HCT116 (cell line): ENCODE results near the gene TGFBI. TPM values are rescaled to one million over a fixed set of nuclear protein-coding genes. Genes with fewer than 3 reads are reported as not detected.

Experiments used
- ATAC-seq: fragments of 200-7000 bp; cut with Tn5 transposase; 2 replicates; pipeline ENCODE4 v1.9.1; 2020; ENCODE audit warnings: mild to moderate bottlenecking, moderate library complexity
- BruUV-seq: library from RNA; stranded (reverse); fragments of 400-500 nt; replicated peaks from 2 replicates; lab custom pipeline; 2021; lab: Mats Ljungman, UMichigan
- CTCF ChIA-PET: fragments of 300-600 bp; sonication (Branson Sonifier 250); formaldehyde crosslinking; loops from one replicate; lab custom pipeline; 2021; ENCODE audit warnings: antibody characterized with exemption; lab: Charles Lee
- POLR2A ChIA-PET: fragments of 300-600, 350-600 bp; sonication (Branson Sonifier 250); formaldehyde crosslinking; loops from one replicate; lab custom pipeline; 2021; ENCODE audit warnings: antibody characterized with exemption; lab: Charles Lee
- RAD21 ChIA-PET, 2 experiments: fragments of 300-600 bp; sonication (Branson Sonifier 250); formaldehyde crosslinking; loops; one replicate each; lab custom pipeline; 2023; ENCODE audit warnings: low total read pairs in 2 of 2; ENCODE audit not compliant: uncharacterized antibody in 2 of 2, unreplicated experiment in 2 of 2, low non-redundant PET in 1 of 2; lab: Charles Lee
- DNase-seq: peaks from one replicate; pipeline ENCODE4 v3.0.0-alpha.2; 2010; ENCODE audit warnings: low read depth, low spot score
- H2AFZ ChIP-seq: fragments of 200-600 bp; shearing (Covaris generic), sonication (generic); 2 replicates; pipeline ENCODE4 v1.6.1; 2017; ENCODE audit warnings: low read depth, mixed run types, mixed read lengths, antibody characterized with exemption, low read length; ENCODE audit not compliant: poor library complexity, severe bottlenecking
- H3K27ac ChIP-seq: 2 replicates; pipeline ENCODE4 v1.5.1; 2012; ENCODE audit warnings: low read depth, low read length
- H3K27me3 ChIP-seq: fragments of 200-600 bp; sonication (generic); 2 replicates; pipeline ENCODE4 v1.6.1; 2016; ENCODE audit warnings: mixed run types, low read length, mixed read lengths; ENCODE audit not compliant: insufficient read depth
- H3K36me3 ChIP-seq, 2 experiments: fragments of 200-500 bp in 1 of 2; fragments of 200-600 bp in 1 of 2; sonication (Bioruptor generic) in 1 of 2; sonication (generic) in 1 of 2; 2 replicates each; pipeline versions ENCODE4 v1.5.1 to v1.6.1; 2014 to 2016; ENCODE audit warnings: low read length in 2 of 2, inconsistent platforms in 1 of 2, mixed read lengths in 1 of 2, mixed run types in 1 of 2; ENCODE audit not compliant: insufficient read depth in 2 of 2, control insufficient read depth in 1 of 2
- H3K4me1 ChIP-seq, 2 experiments: fragments of 200-600 bp in 1 of 2; sonication (generic) in 1 of 2; 2 replicates each; pipeline versions ENCODE4 v1.5.1 to v1.6.1; 2012 to 2017; ENCODE audit warnings: low read length in 2 of 2, inconsistent platforms in 1 of 2, mild to moderate bottlenecking in 1 of 2, mixed read lengths in 1 of 2, mixed run types in 1 of 2, moderate library complexity in 1 of 2; ENCODE audit not compliant: insufficient read depth in 2 of 2, control insufficient read depth in 1 of 2
- H3K4me2 ChIP-seq: fragments of 200-600 bp; sonication (generic); 2 replicates; pipeline ENCODE4 v1.6.1; 2017; ENCODE audit warnings: mixed run types, low read length, mixed read lengths
- H3K4me3 ChIP-seq, 2 experiments: fragments of 200-600 bp in 1 of 2; sonication (generic) in 1 of 2; replicated peaks in 1 of 2; 2 replicates each; pipeline ENCODE4 v1.5.1; 2011 to 2016; ENCODE audit warnings: low read length in 2 of 2, control low read depth in 1 of 2, low read depth in 1 of 2, mild to moderate bottlenecking in 1 of 2, mixed read lengths in 1 of 2, mixed run types in 1 of 2
- H3K79me2 ChIP-seq: fragments of 200-600 bp; sonication (generic); 2 replicates; pipeline ENCODE4 v1.6.1; 2017; ENCODE audit warnings: mild to moderate bottlenecking, mixed run types, low read length, moderate library complexity, mixed read lengths; ENCODE audit not compliant: insufficient read depth
- H3K9ac ChIP-seq: fragments of 200-600 bp; sonication (generic); 2 replicates; pipeline ENCODE4 v1.6.1; 2016; ENCODE audit warnings: low read length, mixed read lengths
- H3K9me2 ChIP-seq: fragments of 200-600 bp; sonication (generic), shearing (Covaris generic); 2 replicates; pipeline ENCODE4 v1.6.1; 2017; ENCODE audit warnings: mixed run types, mild to moderate bottlenecking, moderate library complexity; ENCODE audit not compliant: insufficient read depth
- H3K9me3 ChIP-seq, 2 experiments: fragments of 200-500 bp in 1 of 2; fragments of 200-600 bp in 1 of 2; sonication (Bioruptor generic) in 1 of 2; sonication (generic) in 1 of 2; 2 replicates each; pipeline ENCODE4 v1.6.1; 2014 to 2017; ENCODE audit warnings: low read length in 2 of 2, mixed read lengths in 2 of 2, inconsistent platforms in 1 of 2, low read depth in 1 of 2, mild to moderate bottlenecking in 1 of 2, mixed run types in 1 of 2, moderate library complexity in 1 of 2; ENCODE audit not compliant: control insufficient read depth in 1 of 2, insufficient read depth in 1 of 2
- H4K20me1 ChIP-seq: fragments of 200-600 bp; sonication (generic), shearing (Covaris generic); 2 replicates; pipeline ENCODE4 v1.6.1; 2017; ENCODE audit warnings: mixed run types, mild to moderate bottlenecking, moderate library complexity; ENCODE audit not compliant: insufficient read depth
- CEBPB ChIP-seq: IDR thresholded peaks from 2 replicates; pipeline ENCODE4 v1.6.1; 2012; ENCODE audit warnings: low read depth
- CTCF ChIP-seq, 3 experiments: fragments of 200-600 bp in 1 of 3; sonication (generic) in 1 of 3; IDR thresholded peaks in 2 of 3; conservative IDR thresholded peaks in 1 of 3; 2 replicates each; pipeline ENCODE4 v1.5.1; 2012 to 2017; ENCODE audit warnings: low read depth in 2 of 3, low read length in 2 of 3, antibody characterized with exemption in 1 of 3, borderline replicate concordance in 1 of 3, control low read depth in 1 of 3, mild to moderate bottlenecking in 1 of 3, mixed read lengths in 1 of 3, mixed run types in 1 of 3, moderate library complexity in 1 of 3; ENCODE audit not compliant: insufficient read depth in 1 of 3
- EGR1 ChIP-seq: IDR thresholded peaks from 2 replicates; pipeline ENCODE4 v1.6.1; 2012; ENCODE audit warnings: low read depth
- ELF1 ChIP-seq: IDR thresholded peaks from 2 replicates; pipeline ENCODE4 v1.6.1; 2012; ENCODE audit warnings: low read depth, borderline replicate concordance
- EZH2 ChIP-seq: fragments of 200-600 bp; sonication (generic); IDR thresholded peaks from 2 replicates; pipeline ENCODE4 v1.6.1; 2017; ENCODE audit warnings: antibody characterized with exemption, mixed run types
- JUND ChIP-seq: IDR thresholded peaks from 2 replicates; pipeline ENCODE4 v1.6.1; 2012
- POLR2AphosphoS5 ChIP-seq: IDR thresholded peaks from 2 replicates; pipeline ENCODE4 v1.6.1; 2011; ENCODE audit warnings: mild to moderate bottlenecking, low read depth, low read length, moderate library complexity
- RAD21 ChIP-seq: IDR thresholded peaks from 2 replicates; pipeline ENCODE4 v1.6.1; 2012; ENCODE audit warnings: low read depth, mild to moderate bottlenecking
- SIN3A ChIP-seq: IDR thresholded peaks from 2 replicates; pipeline ENCODE4 v1.6.1; 2012; ENCODE audit warnings: low read depth
- SP1 ChIP-seq: IDR thresholded peaks from 2 replicates; pipeline ENCODE4 v1.6.1; 2012; ENCODE audit warnings: low read depth
- TCF7L2 ChIP-seq: IDR thresholded peaks from 2 replicates; pipeline ENCODE4 v1.7.0; 2011; ENCODE audit warnings: borderline replicate concordance, inconsistent platforms; ENCODE audit not compliant: insufficient read depth, insufficient read length; ENCODE audit errors: extremely low read depth
- YY1 ChIP-seq: IDR thresholded peaks from 2 replicates; pipeline ENCODE4 v1.6.1; 2011; ENCODE audit warnings: low read length, low read depth, moderate library complexity, mild to moderate bottlenecking; ENCODE audit not compliant: insufficient replicate concordance; ENCODE audit errors: extremely low read depth
- intact Hi-C: fragments of 100-400 bp; cut with micrococcal nuclease; formaldehyde crosslinking; loops from 2 replicates; pipeline ENCODE4 v1.10.0; 2022
- total RNA-seq: library from RNA; stranded (reverse); gene quantifications from one replicate; pipeline ENCODE4 v1.2.1, GENCODE V29; 2021; ENCODE audit not compliant: unreplicated experiment
- TF ChIP-seq, protein P1 (sequence below): IDR thresholded peaks from 2 replicates; pipeline ENCODE4 v1.6.1; 2012
- TF ChIP-seq, protein P2 (sequence below): IDR thresholded peaks from 2 replicates; pipeline ENCODE4 v1.6.1; 2011; ENCODE audit warnings: mild to moderate bottlenecking, low read length, moderate library complexity; ENCODE audit not compliant: insufficient replicate concordance; ENCODE audit errors: extremely low read depth

The TGFBI gene
- total RNA-seq, 1 experiment from 2014 or later, result 0.64 TPM

- no peak overlapping the region for H2AFZ ChIP-seq
- no peaks in the 10 kb centered on the region for H4K20me1 ChIP-seq
- H3K4me2 ChIP-seq, result no peak overlapping the region
- H3K27me3 ChIP-seq, result no peaks in the 10 kb centered on the region
- no peaks in the 10 kb centered on the region for H3K9me2 ChIP-seq
- H3K4me3 ChIP-seq, result no peak overlapping the region
- TF ChIP-seq ELF1 (no peak), EGR1 (no peak), JUND (no peak), YY1 (no peak), SIN3A (no peak), SP1 (no peak), CEBPB (no peak), POLR2AphosphoS5 (no peak), RAD21 (no peak), CTCF (IDR thresholded peaks at IDR 0.05 in 2 of 3, conservative IDR thresholded peaks at IDR 0.05 in 1 of 3; ENCODE audit: borderline replicate concordance in 1 of 3, insufficient read depth in 1 of 3, low read depth in 2 of 3, low read length in 2 of 3) (no peak), EZH2 (no peak), TCF7L2 (no peak)
- TF ChIP-seq, protein P1, sequence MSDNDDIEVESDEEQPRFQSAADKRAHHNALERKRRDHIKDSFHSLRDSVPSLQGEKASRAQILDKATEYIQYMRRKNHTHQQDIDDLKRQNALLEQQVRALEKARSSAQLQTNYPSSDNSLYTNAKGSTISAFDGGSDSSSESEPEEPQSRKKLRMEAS, result no peak
- TF ChIP-seq, protein P2, sequence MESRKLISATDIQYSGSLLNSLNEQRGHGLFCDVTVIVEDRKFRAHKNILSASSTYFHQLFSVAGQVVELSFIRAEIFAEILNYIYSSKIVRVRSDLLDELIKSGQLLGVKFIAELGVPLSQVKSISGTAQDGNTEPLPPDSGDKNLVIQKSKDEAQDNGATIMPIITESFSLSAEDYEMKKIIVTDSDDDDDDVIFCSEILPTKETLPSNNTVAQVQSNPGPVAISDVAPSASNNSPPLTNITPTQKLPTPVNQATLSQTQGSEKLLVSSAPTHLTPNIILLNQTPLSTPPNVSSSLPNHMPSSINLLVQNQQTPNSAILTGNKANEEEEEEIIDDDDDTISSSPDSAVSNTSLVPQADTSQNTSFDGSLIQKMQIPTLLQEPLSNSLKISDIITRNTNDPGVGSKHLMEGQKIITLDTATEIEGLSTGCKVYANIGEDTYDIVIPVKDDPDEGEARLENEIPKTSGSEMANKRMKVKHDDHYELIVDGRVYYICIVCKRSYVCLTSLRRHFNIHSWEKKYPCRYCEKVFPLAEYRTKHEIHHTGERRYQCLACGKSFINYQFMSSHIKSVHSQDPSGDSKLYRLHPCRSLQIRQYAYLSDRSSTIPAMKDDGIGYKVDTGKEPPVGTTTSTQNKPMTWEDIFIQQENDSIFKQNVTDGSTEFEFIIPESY, result no peak
- CTCF ChIA-PET, result no interaction called here
- H3K9me3 ChIP-seq, result no peaks in the 10 kb centered on the region
- POLR2A ChIA-PET, result no interaction called here
- H3K4me1 ChIP-seq, result peaks cover 0 to 13% of the 10 kb centered on the region in 2 experiments; a peak in 1 of 4 replicates
- DNase-seq, result no peak
- no peak overlapping the region for H3K27ac ChIP-seq
- intact Hi-C loops, result no loop called here
- BruUV-seq, result no TSS peak
- ATAC-seq, result no peak
- H3K79me2 ChIP-seq, result no peaks in the 10 kb centered on the region
- no peaks in the 10 kb centered on the region for H3K36me3 ChIP-seq
- RAD21 ChIA-PET, result no interaction called here
- H3K9ac ChIP-seq, result no peak overlapping the region
Observed at GRCh38 chr5:136076881-136077445, 48.2 kb downstream of the TGFBI start.
